GM12873 (cell line): ENCODE data around the gene DUOXA1.

Source experiments
- CTCF ChIP-seq: IDR thresholded peaks from 2 replicates; pipeline ENCODE4 v1.5.1; 2012; ENCODE audit warnings: low read depth, mild to moderate bottlenecking, moderate library complexity, low read length, control low read depth; ENCODE audit not compliant: insufficient read depth; ENCODE audit errors: missing control alignments

The DUOXA1 gene

GRCh38 chr15:45107941-45108630 lies 21.6 kb downstream of the DUOXA1 start:
- TF ChIP-seq CTCF = no peak

DNA sequence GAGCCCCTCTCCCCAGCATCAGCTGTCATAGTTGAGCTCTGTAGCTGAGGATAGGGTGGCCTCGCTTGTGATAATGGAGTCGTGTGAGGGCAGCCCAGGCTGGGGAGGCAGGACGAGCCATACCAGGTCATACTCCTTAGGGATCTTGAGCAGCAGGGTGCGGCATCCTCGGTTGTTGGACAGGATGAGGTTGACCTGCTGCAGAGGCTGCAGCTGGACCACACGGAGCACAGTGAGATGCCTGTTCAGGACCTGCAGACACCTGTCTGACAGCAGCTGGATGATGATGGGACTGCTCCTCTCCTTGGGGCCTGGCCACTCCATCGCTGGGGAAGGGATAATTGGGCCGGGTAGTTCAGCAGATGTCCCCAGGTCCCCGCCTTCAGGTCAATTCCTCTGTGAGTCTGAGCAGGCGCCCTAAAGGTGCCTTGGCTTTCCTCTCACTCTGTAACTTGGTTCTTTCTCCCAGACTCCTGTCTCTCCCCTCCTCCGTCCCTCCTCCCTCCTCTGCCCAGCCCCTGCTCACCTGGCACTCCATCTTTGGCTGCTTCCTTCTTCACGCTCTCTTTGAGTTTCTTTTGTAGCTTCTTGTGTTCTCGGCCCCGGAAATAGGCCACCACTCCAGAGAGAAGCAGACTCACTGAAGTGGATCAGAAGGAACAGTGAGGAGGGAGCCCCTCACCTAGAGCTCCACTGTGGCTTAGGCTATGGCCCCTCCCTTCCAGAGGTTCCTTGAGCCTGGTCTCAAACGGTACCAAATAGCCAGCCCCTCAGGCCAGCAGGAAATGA lies 23.5 kb downstream of the DUOXA1 start:
- no peak for TF ChIP-seq CTCF

DNA sequence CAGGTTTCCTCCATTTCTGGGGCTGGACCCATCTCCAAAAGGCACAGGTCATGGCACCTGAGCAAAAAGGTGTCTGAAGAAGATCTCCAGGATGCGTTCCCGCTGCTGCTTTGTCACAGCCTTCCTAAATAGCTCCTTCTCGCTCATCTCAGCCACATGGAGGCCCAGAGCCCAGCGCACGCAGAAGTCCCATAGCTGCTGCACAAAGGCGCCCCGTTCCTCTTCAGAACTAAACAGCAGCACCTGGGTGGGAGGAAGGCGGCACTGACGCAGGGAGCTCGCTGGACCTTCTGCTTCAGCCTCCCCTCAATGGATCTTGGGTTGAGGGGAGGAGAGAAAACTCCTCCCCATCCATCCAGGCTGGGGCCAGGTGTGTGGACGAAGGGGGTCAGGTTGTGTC lies 24.1 kb downstream of the DUOXA1 start:
- no peak for TF ChIP-seq CTCF

GRCh38 chr15:45102226-45102625 lies 27.5 kb downstream of the DUOXA1 start:
- no peak for TF ChIP-seq CTCF

- TF ChIP-seq CTCF = no peak
These were observed 27.9 kb downstream of the DUOXA1 start for GRCh38 chr15:45101749-45102148.

DNA sequence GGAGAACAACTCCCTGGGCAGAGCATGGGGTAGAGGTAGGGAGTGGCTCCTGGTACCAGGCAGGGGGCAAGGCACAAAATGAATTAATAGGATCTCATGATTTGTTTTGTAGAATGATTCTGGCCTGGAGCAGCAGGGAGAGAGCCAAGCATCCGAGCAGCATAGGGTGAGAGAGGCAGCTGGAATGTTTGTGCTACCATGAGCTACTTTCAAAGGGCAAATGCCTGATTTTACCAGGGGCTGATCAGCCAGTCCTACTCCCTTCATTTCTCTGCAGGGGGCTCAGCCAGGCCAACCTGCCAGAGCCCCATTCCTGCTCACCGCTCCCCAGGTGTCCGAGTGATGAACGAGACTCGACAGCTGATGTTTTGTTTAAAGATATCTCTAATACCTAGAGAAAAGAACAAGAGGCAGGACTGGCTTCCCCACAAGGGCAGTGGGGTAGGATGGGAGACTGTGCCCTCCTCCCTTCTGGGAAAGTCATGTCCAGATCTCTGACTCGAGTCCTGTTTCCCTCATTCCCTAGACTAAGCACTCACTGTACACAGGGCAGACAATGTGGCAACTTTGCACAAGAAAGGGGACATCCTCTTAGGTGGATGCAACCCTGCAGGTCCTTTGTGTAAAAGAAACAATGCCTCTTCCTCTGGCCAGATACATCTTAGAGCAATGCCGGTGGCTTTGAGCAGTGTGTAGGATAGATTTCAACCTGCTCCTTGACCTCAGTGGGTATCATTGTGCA lies 28.6 kb downstream of the DUOXA1 start:
- TF ChIP-seq CTCF = no peak
